KOPT-K1 (cell line): ENCODE data around the gene SLC2A3.
"Not testable (repeated sequence)": the region's sequence is repeated elsewhere in the genome, so short reads cannot be mapped to it uniquely, and the experiment has no call there.

ENCODE experiments used
- H3K27ac ChIP-seq: fragments of 200-600 bp; sonication (generic); 2 replicates; pipeline ENCODE4 v1.5.1; 2016; ENCODE audit warnings: antibody characterized with exemption, mild to moderate bottlenecking, low read depth, low read length; ENCODE audit not compliant: poor library complexity, severe bottlenecking
- H3K36me3 ChIP-seq: fragments of 200-600 bp; sonication (generic); 2 replicates; pipeline ENCODE4 v1.5.1; 2017; ENCODE audit warnings: antibody characterized with exemption, mild to moderate bottlenecking, low read length, moderate library complexity; ENCODE audit not compliant: insufficient read depth
- H3K9me3 ChIP-seq: fragments of 200-600 bp; sonication (generic); 2 replicates; pipeline ENCODE4 v1.5.1; 2017; ENCODE audit warnings: antibody characterized with exemption, low read length, mild to moderate bottlenecking; ENCODE audit not compliant: insufficient read depth, poor library complexity, severe bottlenecking

The SLC2A3 gene

DNA sequence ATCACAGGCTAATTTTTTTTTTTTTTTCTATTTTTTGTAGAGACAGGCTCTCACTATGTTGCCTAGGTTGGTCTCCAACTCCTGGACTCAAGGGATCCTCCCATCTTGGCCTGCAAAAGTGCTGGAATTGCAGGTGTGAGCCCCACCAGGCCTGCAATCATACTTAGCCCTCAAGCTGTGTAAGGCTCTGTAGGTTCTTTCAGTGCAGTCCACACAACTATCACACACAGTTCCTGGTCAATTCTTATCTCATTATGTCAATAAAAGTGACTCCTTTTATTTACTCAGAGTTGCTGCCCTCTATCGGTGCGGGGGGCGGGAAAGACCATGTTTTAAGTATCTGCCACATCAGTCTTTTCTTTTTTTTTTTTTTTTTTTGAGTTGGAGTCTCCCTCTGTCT is 29.0 kb downstream of the SLC2A3 start:
- Histone ChIP-seq H3K9me3 (no peaks in the 10 kb centered on the region), H3K36me3 (no peaks in the 10 kb centered on the region), H3K27ac (no peak overlapping the region)

DNA sequence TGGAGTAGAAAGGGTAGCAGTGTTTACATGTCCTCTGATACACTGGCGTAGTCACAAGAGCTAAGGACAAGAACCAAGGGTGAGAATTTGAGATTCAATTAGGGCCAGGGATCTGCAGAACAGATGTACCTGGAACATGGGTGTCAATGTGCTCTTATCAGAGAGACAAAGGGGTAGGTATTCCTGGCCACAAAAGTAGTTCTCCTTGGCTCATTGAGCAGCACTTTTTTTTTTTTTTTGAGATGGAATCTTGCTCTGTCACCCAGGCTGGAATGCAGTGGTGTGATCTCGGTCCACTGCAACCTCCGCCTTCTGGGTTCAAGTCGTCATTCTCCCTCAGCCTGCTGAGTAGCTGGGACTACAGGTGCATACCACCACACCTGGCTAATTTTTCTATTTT is 29.7 kb downstream of the SLC2A3 start:
- not testable (repeated sequence) for H3K9me3 ChIP-seq, H3K36me3 ChIP-seq, H3K27ac ChIP-seq

- H3K9me3 ChIP-seq, H3K36me3 ChIP-seq, H3K27ac ChIP-seq: not testable (repeated sequence)
These were observed 30.3 kb downstream of the SLC2A3 start for GRCh38 chr12:7905600-7906125.

GRCh38 chr12:7905071-7905470 is 30.9 kb downstream of the SLC2A3 start:
- Histone ChIP-seq H3K9me3 (no peaks in the 10 kb centered on the region), H3K36me3 (no peaks in the 10 kb centered on the region), H3K27ac (no peak overlapping the region)

GRCh38 chr12:7902416-7902815 is 33.6 kb downstream of the SLC2A3 start:
- H3K9me3 ChIP-seq, H3K36me3 ChIP-seq, H3K27ac ChIP-seq: not testable (repeated sequence)

DNA sequence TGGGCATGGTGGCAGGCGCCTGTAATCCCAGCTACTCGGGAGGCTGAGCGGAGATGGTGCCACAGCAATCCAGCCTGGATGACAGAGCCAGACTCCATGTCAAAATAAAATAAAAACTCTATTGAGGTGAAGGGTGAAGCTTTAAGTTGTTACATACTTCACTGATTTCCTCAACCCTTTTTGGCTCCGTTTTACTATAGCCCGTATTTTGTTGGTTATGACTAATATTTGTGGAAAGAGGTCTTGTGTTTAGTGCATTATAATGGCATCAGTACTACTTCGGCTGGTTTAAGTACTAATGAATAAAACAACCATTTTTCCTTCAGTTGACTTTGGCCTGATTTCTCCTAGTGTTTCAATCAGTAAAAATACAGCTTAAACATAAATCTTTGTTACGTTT is 36.2 kb downstream of the SLC2A3 start:
- no peaks in the 10 kb centered on the region for H3K36me3 ChIP-seq
- no peak overlapping the region for H3K27ac ChIP-seq
- no peaks in the 10 kb centered on the region for H3K9me3 ChIP-seq

GRCh38 chr12:7896726-7897125 is 39.3 kb downstream of the SLC2A3 start:
- not testable (repeated sequence) for H3K36me3 ChIP-seq, H3K9me3 ChIP-seq

GRCh38 chr12:7892186-7892980 is 43.6 kb downstream of the SLC2A3 start:
- H3K27ac ChIP-seq = no peak overlapping the region
- H3K36me3 ChIP-seq = no peaks in the 10 kb centered on the region

More at GRCh38 chr12:7896726-7897125, 39.3 kb downstream of the SLC2A3 start:
- H3K27ac ChIP-seq = not testable (repeated sequence)

GRCh38 chr12:7884689-7885088 is 51.3 kb downstream of the SLC2A3 start:
- Histone ChIP-seq H3K9me3 (no peaks in the 10 kb centered on the region), H3K36me3 (no peaks in the 10 kb centered on the region), H3K27ac (no peak overlapping the region)

More at GRCh38 chr12:7892186-7892980, 43.6 kb downstream of the SLC2A3 start:
- no peaks in the 10 kb centered on the region for H3K9me3 ChIP-seq

- not testable (repeated sequence) for H3K9me3 ChIP-seq, H3K27ac ChIP-seq, H3K36me3 ChIP-seq
These were observed 54.3 kb downstream of the SLC2A3 start for GRCh38 chr12:7881736-7882120.

GRCh38 chr12:7880952-7881735 is 54.8 kb downstream of the SLC2A3 start:
- H3K36me3 ChIP-seq, H3K27ac ChIP-seq, H3K9me3 ChIP-seq: not testable (repeated sequence)

DNA sequence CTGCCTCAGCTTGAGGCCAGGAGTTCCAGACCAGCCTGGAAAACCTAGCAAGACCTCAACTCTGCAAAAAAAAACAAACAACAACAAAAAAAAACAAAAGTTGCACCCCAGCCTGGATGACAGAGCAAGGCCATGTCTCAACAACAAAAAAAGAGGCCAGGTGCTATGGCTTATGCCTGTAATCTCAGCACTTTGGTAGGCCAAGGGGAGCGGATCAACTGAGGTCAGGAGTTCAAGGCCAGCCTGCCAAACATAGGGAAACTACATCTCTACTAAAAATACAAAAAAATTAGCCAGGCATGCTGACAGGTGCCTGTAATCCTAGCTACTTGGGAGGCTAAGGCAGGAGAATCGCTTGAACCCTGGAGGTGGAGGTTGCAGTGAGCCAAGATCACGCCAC is 56.7 kb downstream of the SLC2A3 start:
- no peaks in the 10 kb centered on the region for H3K36me3 ChIP-seq
- no peak overlapping the region for H3K27ac ChIP-seq
- H3K9me3 ChIP-seq = no peaks in the 10 kb centered on the region

GRCh38 chr12:7877420-7877819 is 58.6 kb downstream of the SLC2A3 start:
- Histone ChIP-seq H3K9me3 (no peaks in the 10 kb centered on the region), H3K36me3 (no peaks in the 10 kb centered on the region), H3K27ac (no peak overlapping the region)

DNA sequence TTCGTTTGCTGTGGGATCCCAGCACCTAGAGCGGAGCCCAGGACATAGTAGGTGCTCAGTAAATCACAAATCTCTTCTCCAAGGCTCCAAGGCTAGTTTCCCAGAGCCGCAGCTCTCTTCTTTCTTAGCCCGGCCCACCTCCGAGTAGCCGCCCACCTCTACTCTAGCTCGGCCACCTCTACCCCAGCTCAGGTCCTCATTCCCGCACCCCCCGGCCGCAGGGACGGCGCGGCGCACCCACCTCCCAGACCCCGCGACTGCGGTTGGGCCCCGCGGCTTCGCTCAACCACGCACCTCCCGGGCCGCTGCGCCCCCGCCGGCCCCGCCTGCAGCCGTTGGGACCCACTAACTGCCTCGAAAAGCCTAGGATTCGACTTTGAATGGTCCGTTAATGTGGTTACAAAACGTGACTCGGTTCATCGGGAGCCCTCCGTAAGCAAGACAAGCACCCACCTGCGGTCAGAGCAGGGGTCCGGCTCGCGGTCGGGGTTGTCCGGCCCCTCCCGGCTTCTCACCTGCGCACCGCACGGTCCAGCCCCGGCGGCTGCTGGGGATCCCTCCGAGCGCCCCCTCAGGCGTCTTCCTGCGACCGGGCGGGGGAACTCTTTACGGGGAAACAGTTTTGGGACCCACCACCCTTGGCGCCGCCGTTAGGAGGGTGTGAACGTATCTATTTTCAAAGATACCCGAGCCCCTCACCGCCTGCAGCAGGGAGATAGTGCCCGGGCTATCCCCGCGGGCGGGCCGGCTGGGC is 63.2 kb downstream of the SLC2A3 start, which contains the start of gene SLC2A14:
Gene SLC2A14 (minus strand): TSS at position 350 of the 754 bp plus-strand sequence. CDS start 3,035 bp downstream, outside the sequence.
- no peak within 1 kb of the TSS for H3K27ac ChIP-seq
- H3K36me3 ChIP-seq = no peaks in the 10 kb centered on the region
- no peaks in the 10 kb centered on the region for H3K9me3 ChIP-seq

DNA sequence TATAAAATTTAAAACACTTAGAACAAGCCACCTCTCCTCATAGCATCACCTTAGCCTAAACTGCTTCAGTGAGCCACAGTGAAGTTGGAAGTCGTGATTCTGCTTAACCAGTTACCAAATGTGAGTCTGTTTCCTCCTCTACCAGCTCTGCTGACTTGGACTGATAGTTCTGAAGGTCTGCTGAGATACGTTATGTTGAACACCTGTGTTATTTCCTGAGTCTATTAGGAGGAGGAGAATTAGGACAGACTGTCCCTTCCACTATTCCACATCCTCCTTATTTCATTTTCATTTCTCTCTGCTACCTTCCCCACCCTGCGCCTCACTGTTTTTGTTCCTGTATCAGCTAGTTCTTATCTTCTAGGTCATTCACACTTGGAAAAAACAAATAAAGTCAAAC is 65.7 kb downstream of the SLC2A3 start:
- Histone ChIP-seq H3K27ac (no peak overlapping the region), H3K36me3 (no peaks in the 10 kb centered on the region), H3K9me3 (no peaks in the 10 kb centered on the region)
